AG09319 (cell line): ENCODE results near the gene AKT1S1.

ENCODE experiments used
- DNase-seq: peaks from one replicate; pipeline ENCODE4 v3.0.0-alpha.2; 2010; ENCODE audit warnings: low read depth; ENCODE audit errors: extremely low read depth
- CTCF ChIP-seq: IDR thresholded peaks from 2 replicates; pipeline ENCODE4 v1.5.1; 2011; ENCODE audit warnings: low read depth, mild to moderate bottlenecking, inconsistent platforms, low read length, moderate library complexity

The AKT1S1 gene

GRCh38 chr19:49863254-49863934 lies 13.8 kb downstream of the AKT1S1 start:
- no peak for DNase-seq
- TF ChIP-seq CTCF, result no peak

GRCh38 chr19:49862391-49863253 lies 14.5 kb downstream of the AKT1S1 start:
- TF ChIP-seq CTCF, result peak; percentile 5
- DNase-seq, result no peak

DNA sequence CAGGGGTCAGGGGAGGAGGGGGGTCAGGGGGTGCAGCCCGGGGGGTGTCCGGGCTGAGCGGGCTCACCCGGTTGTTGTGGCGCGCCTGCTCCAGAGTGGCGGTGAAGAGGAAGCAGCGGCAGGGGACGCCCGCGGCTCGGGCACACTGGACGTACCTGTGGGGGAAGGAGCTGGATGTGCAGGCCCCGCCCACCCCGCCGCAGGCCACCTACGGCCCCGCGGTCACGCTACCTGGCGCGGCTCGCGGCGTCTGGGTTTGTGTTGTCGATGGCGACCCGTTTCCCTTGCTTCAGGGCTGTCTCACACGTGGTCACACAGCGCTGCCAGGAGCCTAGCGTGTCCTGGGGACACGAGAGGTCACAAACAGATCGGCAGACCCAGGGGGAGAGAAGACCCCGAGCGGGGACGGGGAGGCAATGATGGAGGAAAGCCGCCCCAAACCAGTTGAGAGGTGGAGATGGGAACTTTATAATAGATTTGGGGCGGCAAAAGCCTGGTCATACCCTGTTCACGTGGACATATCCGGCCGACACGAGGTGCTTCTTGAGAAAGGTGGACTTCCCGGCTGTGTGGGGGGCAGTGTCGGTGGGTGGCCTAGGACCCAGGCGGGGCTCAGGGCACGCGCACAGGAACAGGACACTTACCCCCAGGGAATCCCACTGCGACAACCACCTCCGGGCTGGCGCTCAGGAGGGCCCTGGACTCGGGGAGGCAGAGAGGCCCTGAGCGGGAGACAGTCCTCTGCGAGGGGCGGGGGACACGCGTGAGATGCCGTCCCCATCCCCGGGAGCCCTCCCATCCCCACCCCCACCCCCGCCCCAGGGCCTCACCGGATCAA lies 15.4 kb downstream of the AKT1S1 start:
- DNase-seq, result no peak
- no peak for TF ChIP-seq CTCF

- TF ChIP-seq CTCF, result no peak
- no peak for DNase-seq
Measured at GRCh38 chr19:49861107-49861506, 16.0 kb downstream of the AKT1S1 start.

- TF ChIP-seq CTCF, result no peak
- no peak for DNase-seq
Measured at GRCh38 chr19:49860336-49861102, 16.6 kb downstream of the AKT1S1 start.

- no peak for TF ChIP-seq CTCF
- no peak for DNase-seq
Measured at GRCh38 chr19:49859682-49860335, 17.3 kb downstream of the AKT1S1 start.
